Subcutaneous abdominal adipose tissue (tissue), 5 donors: ENCODE results near the gene RNF135.
"Not testable (repeated sequence)": the region's sequence is repeated elsewhere in the genome, so short reads cannot be mapped to it uniquely, and the experiment has no call there.

ENCODE experiments used
- H3K27ac ChIP-seq: one replicate; pipeline ENCODE4 v1.7.0; 2013; ENCODE audit warnings: low read depth, mild to moderate bottlenecking, inconsistent platforms, low read length, moderate library complexity
- H3K27me3 ChIP-seq, 5 donors: one replicate each; pipeline ENCODE4 v1.7.0; 2013; ENCODE audit warnings: low read length in 5 of 5, inconsistent platforms in 1 of 5; ENCODE audit not compliant: control insufficient read depth in 5 of 5, insufficient read depth in 4 of 5
- H3K36me3 ChIP-seq, 5 donors: one replicate each; pipeline ENCODE4 v1.7.0; 2013; ENCODE audit warnings: low read length in 5 of 5; ENCODE audit not compliant: control insufficient read depth in 5 of 5, insufficient read depth in 5 of 5
- H3K4me1 ChIP-seq, 5 donors: one replicate each; pipeline ENCODE4 v1.7.0; 2013; ENCODE audit warnings: low read length in 5 of 5, mild to moderate bottlenecking in 3 of 5, moderate library complexity in 1 of 5; ENCODE audit not compliant: control insufficient read depth in 5 of 5, insufficient read depth in 5 of 5
- H3K4me3 ChIP-seq, 5 donors: one replicate each; pipeline ENCODE4 v1.7.0; 2013; ENCODE audit warnings: low read length in 5 of 5, low read depth in 1 of 5
- H3K9ac ChIP-seq, 5 donors: one replicate each; pipeline ENCODE4 v1.7.0; 2013; ENCODE audit warnings: low read length in 5 of 5, mild to moderate bottlenecking in 4 of 5, moderate library complexity in 3 of 5
- H3K9me3 ChIP-seq, 5 donors: one replicate each; pipeline ENCODE4 v1.7.0; 2013; ENCODE audit warnings: low read length in 5 of 5; ENCODE audit not compliant: control insufficient read depth in 5 of 5
- donor health status: healthy.
- donor health status: healthy.
- donor health status: healthy.
- donor health status: healthy.
- donor health status: healthy.

Gene RNF135

DNA sequence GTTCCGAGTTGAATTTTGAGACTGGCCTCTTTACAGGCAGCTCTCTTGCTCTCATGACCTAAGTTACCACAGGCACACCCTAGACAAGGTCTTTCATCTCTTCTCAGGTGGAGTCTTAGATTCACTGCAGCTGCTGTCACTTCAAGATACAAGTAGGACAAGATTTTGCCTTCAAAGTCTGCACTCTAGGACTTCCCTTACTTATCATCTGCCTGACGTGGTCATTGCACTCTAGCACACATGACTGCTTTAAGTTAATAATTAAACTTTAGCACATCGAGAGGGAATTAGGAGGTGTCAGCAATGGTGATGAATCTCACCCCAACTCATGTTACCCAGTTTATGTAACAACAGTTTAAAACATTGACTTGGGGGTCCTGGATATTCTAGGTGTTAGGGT, 25.6 kb downstream of the RNF135 start:
- no peak overlapping the region for H3K4me3 ChIP-seq
- no peak overlapping the region for H3K9ac ChIP-seq
- peaks cover 17 to 71% (median 48%) of the 10 kb centered on the region in 5 donors for H3K36me3 ChIP-seq
- H3K27ac ChIP-seq = no peak overlapping the region
- no peaks in the 10 kb centered on the region for H3K4me1 ChIP-seq
- H3K27me3 ChIP-seq = no peaks in the 10 kb centered on the region
- H3K9me3 ChIP-seq = no peaks in the 10 kb centered on the region

DNA sequence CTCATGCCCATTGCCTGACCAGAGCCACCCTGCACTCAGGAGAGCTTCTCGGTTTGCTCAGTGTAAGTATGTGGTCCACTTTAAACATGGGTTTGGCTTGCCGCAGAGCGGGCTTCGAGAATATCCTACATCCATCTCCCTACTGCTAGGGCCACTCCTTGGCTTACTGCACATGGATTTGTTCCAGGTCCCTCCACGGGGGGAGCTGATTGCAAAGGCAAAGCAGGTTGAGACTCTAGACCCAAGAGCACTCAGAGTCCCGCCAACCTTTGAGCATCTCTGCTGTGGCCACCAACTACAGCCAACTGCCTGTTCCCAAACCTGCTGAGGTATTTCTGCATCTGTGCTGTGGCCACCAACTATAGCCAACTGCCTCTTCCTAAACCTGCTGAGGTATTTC, 26.4 kb downstream of the RNF135 start:
- no peaks in the 10 kb centered on the region for H3K27me3 ChIP-seq
- H3K4me1 ChIP-seq = no peaks in the 10 kb centered on the region
- H3K4me3 ChIP-seq = no peak overlapping the region
- H3K36me3 ChIP-seq = peaks cover 22 to 78% (median 55%) of the 10 kb centered on the region in 5 donors
- H3K27ac ChIP-seq = no peak overlapping the region
- H3K9me3 ChIP-seq = no peaks in the 10 kb centered on the region
- H3K9ac ChIP-seq = no peak overlapping the region

DNA sequence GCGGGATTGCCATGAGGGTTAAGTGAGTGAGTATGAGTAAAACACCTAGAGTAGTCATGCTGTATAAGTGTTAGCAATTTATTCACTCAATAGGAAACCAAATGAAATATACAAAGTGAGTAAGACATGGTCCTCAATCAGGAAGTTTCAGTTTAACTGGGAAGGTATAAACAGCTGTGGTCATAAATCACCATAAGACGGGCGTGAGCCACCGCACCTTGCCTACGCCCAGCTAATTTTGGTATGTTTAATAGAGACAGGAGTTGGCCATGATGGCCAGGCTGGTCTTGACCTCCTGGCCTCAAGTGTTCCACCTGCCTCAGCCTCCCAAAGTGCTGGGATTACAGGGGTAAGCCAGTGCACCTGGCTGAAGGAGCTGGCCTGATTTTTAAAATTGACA, 27.0 kb downstream of the RNF135 start:
- no peaks in the 10 kb centered on the region for H3K9me3 ChIP-seq
- no peaks in the 10 kb centered on the region for H3K27me3 ChIP-seq
- H3K9ac ChIP-seq = no peak overlapping the region
- peaks cover 22 to 80% (median 59%) of the 10 kb centered on the region in 5 donors for H3K36me3 ChIP-seq
- H3K27ac ChIP-seq = no peak overlapping the region
- no peaks in the 10 kb centered on the region for H3K4me1 ChIP-seq
- no peak overlapping the region for H3K4me3 ChIP-seq

DNA sequence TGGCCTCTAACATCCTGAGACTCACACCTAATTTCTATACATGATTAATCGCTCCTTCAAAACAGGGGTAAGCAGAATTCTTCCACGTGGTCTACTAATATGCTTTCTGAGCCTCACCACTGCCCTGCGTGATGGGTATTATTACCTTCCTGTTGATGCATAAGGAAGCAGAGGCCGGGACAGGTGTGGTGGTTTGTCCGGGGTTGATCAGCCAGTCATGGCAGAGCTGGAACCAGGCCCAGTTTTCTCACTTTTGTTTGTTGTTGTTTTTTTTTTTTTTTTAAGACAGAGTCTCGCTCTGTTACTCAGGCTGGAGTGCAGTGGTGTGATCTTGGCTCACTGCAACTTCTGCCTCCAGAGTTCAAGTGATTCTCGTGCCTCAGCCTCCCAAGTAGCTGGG, 31.2 kb downstream of the RNF135 start:
- Histone ChIP-seq H3K9me3 (no peaks in the 10 kb centered on the region), H3K27me3 (no peaks in the 10 kb centered on the region), H3K36me3 (peaks cover 22 to 71% (median 48%) of the 10 kb centered on the region in 5 donors), H3K4me3 (no peak overlapping the region), H3K9ac (no peak overlapping the region), H3K27ac (no peak overlapping the region), H3K4me1 (no peaks in the 10 kb centered on the region)

- peaks cover 19 to 59% (median 36%) of the 10 kb centered on the region in 5 donors for H3K36me3 ChIP-seq
- H3K4me3 ChIP-seq = no peak overlapping the region
- H3K27me3 ChIP-seq = no peaks in the 10 kb centered on the region
- no peak overlapping the region for H3K27ac ChIP-seq
- H3K4me1 ChIP-seq = peaks cover 0 to 7% (median 5%) of the 10 kb centered on the region in 5 donors
- H3K9me3 ChIP-seq = no peaks in the 10 kb centered on the region
- no peak overlapping the region for H3K9ac ChIP-seq
Observed at GRCh38 chr17:31003225-31003866, 32.5 kb downstream of the RNF135 start.

- H3K36me3 ChIP-seq = peaks cover 16 to 51% (median 28%) of the 10 kb centered on the region in 5 donors
- no peak overlapping the region for H3K4me3 ChIP-seq
- no peaks in the 10 kb centered on the region for H3K27me3 ChIP-seq
- H3K4me1 ChIP-seq = peaks cover 0 to 13% (median 6%) of the 10 kb centered on the region in 5 donors
- H3K9me3 ChIP-seq = no peaks in the 10 kb centered on the region
- H3K27ac ChIP-seq = no peak overlapping the region
- no peak overlapping the region for H3K9ac ChIP-seq
Observed at GRCh38 chr17:31004160-31004559, 33.3 kb downstream of the RNF135 start.

DNA sequence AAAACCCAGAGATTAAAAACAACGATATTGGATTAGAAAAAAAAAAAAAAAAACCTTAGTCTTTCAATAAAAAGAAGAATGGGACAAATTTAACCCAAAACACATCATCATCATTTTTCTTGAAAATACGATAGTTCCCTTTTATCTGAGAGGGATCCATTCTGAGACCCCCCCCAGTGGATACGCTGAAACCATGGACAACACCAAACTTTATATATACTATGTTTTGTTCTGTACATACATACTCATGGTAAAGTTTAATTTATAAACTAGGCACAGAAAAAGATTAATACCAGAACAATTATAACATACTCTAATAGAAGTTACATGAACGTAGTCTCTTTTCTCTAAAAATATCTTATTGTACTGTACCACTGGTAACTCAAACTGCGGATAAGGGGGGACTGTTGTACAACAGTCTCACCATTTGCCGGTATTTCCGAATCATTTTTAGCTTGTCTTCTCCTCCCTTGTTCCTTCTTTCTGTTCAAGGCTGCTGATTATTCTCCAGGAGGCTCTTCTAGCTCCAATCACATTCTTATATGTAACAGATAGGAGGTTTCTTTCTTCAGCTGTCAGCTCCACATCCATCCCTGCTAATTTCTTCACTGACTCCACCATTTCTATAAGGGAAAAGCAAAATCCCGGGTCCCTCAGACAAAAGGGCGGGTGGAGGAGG, 37.0 kb downstream of the RNF135 start:
- H3K27ac ChIP-seq = peak overlapping the region; percentile 75
- H3K36me3 ChIP-seq = peaks cover 4 to 15% (median 6%) of the 10 kb centered on the region in 5 donors
- H3K9ac ChIP-seq = peak overlapping the region; percentile 54 to 91 (median 81)
- no peaks in the 10 kb centered on the region for H3K27me3 ChIP-seq
- H3K4me1 ChIP-seq = peaks cover 0 to 16% (median 7%) of the 10 kb centered on the region in 5 donors
- H3K4me3 ChIP-seq = peak overlapping the region; percentile 71 to 86 (median 78)
- H3K9me3 ChIP-seq = no peaks in the 10 kb centered on the region

DNA sequence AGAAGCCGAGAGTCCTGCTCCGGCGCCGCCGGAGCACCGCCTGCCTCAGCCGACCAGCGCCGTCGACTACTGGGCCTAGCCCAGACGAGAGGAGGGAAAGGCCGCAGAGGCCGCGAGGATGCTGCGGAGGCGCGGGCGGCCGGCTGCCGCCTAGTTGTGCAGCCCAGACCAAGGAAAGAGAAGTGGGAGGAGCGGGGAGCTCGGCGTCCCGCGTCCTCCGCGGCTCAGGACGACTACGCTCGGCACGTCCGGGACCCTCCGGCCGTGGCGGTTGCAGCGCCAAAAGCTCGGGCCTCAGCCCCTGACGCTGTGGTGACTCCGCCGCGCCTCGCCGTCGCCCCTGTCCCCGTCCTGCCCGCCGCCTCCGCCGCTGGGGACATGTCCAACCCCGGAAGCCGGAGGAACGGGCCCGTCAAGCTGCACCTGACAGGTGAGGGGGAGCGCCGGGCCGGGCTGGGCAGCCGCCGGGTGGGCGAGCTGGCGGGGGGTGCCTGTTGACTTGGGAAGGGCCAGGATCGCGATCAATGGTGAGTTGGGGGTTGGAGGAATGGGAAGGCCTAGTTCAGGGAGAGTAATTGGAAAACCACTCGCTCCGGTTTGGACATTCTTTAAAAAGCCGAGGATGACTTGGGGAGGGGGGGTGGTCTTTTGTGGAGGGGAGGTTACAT, 37.7 kb downstream of the RNF135 start:
- H3K27me3 ChIP-seq = no peaks in the 10 kb centered on the region
- no peaks in the 10 kb centered on the region for H3K9me3 ChIP-seq
- peak overlapping the region; percentile 75 for H3K27ac ChIP-seq
- peak overlapping the region; percentile 75 to 86 (median 78) for H3K4me3 ChIP-seq
- peaks cover 0 to 16% (median 7%) of the 10 kb centered on the region in 5 donors for H3K4me1 ChIP-seq
- H3K9ac ChIP-seq = peak overlapping the region; percentile 54 to 91 (median 81)
- H3K36me3 ChIP-seq = peaks cover 4 to 12% (median 6%) of the 10 kb centered on the region in 5 donors

DNA sequence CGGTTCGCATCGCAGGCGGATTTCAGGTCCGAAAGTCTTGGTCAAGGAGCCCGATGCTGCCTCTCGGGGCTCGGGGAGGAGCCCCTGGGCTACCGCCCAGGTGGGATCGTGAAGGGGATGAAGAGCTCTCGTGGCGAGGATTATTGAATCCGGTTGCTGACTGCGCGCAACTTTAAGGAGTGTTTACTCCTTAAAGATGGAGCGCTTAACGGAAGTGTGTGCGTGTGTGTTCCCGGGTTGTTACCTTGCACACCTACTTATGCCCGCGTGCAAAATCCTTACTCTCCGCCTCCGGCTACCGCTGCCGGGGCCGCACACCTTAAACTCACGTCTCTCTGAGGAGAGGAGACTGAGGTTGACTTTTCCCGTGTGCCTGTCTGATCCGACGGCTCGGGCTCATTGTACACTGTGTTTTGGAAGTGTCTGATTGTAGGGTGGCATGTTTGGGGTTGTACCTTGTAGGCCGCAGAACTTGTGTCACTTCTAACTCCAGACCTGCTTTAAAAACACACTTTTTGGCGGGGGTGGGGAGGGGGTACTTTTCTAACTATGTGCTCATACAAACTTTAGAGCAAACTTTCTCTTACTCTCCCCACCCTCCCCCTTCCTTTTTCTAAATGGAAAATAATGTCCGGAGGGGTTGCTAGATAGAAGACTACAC, 38.3 kb downstream of the RNF135 start:
- H3K27ac ChIP-seq = peak overlapping the region; percentile 75
- not testable (repeated sequence) for H3K9me3 ChIP-seq, H3K27me3 ChIP-seq, H3K36me3 ChIP-seq
- H3K4me3 ChIP-seq = peak overlapping the region; percentile 75 to 86 (median 78)
- peaks cover 0 to 16% (median 7%) of the 10 kb centered on the region in 5 donors for H3K4me1 ChIP-seq
- peak overlapping the region; percentile 54 to 91 (median 71) for H3K9ac ChIP-seq
